Measurements from ENCODE around the gene ACTA2. TPM values are rescaled to one million over a fixed set of nuclear protein-coding genes. Genes with fewer than 3 reads are reported as not detected.

The ACTA2 gene
- total RNA-seq, 1 donor = 855 TPM

DNA sequence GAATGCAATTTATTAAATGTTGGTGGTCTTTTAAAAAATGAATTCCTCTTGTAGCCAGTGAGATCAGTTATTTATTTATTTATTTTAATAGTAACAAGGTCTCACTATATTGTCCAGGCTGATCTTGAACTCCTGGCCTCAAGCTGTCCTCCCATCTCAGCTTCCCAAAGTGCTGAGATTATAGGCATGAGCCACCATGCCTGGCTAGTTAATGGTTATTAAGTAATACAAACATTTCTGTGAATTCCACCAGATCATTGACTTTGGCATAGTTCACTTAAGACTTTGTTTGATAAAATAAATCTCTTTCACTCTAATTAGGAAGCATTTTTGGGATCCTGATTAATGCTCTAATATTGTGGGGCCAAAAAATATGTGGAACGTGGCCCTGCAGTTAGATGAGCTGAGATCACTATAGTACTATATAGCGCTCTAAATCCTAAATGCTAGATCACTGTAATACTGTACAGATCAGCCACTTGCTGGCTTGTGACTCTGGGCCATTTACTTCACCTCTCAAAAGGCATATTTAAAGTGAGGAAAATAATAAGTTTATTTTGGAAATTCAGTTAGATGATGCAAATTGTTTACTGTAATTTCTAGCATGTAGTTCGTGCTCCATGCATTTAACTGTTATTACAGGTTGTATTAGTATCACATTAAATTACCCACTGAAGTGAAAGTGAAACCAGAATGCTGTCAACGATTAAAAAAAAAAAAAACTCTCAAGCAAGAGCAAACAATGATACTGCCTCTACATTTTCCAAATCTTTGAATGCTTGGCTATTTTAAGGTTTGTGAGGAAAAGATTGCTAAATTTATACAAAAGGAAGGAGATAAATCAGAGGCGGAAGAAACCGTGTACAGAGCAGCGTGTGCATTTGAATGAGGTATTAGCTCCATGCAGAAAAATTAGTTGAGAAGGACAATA lies 22.1 kb upstream of the ACTA2 start:
- no peaks in the 10 kb centered on the region for H3K36me3 ChIP-seq (ENCODE audit: insufficient read depth, low read length)
- H2AFZ ChIP-seq (ENCODE audit: low read length) = peak overlapping the region; percentile 24
- peaks cover 2% of the 10 kb centered on the region for H4K20me1 ChIP-seq (ENCODE audit: insufficient read depth, low read length)
- peak overlapping the region; percentile 60 for H3K27ac ChIP-seq (ENCODE audit: low read depth, low read length)
- peak overlapping the region; percentile 52 for H3K4me3 ChIP-seq (ENCODE audit: insufficient read depth, low read length)
- H3K27me3 ChIP-seq (ENCODE audit: insufficient read depth, low read length) = no peaks in the 10 kb centered on the region
- DNase-seq (ENCODE audit: insufficient read length, low spot score, missing footprints) = no peak
- H3K9me3 ChIP-seq (ENCODE audit: low read depth, low read length) = no peaks in the 10 kb centered on the region
- peak overlapping the region; percentile 75 for H3K4me2 ChIP-seq (ENCODE audit: insufficient read depth, low read length)
- peaks cover 28% of the 10 kb centered on the region for H3K4me1 ChIP-seq (ENCODE audit: insufficient read depth, low read length)
- TF ChIP-seq, protein P1, sequence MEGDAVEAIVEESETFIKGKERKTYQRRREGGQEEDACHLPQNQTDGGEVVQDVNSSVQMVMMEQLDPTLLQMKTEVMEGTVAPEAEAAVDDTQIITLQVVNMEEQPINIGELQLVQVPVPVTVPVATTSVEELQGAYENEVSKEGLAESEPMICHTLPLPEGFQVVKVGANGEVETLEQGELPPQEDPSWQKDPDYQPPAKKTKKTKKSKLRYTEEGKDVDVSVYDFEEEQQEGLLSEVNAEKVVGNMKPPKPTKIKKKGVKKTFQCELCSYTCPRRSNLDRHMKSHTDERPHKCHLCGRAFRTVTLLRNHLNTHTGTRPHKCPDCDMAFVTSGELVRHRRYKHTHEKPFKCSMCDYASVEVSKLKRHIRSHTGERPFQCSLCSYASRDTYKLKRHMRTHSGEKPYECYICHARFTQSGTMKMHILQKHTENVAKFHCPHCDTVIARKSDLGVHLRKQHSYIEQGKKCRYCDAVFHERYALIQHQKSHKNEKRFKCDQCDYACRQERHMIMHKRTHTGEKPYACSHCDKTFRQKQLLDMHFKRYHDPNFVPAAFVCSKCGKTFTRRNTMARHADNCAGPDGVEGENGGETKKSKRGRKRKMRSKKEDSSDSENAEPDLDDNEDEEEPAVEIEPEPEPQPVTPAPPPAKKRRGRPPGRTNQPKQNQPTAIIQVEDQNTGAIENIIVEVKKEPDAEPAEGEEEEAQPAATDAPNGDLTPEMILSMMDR (IDR thresholded peaks at IDR 0.05; ENCODE audit: extremely low read depth, low read depth, low read length) = no peak
- H3K79me2 ChIP-seq (ENCODE audit: insufficient read depth, low read length) = peaks cover 11% of the 10 kb centered on the region

DNA sequence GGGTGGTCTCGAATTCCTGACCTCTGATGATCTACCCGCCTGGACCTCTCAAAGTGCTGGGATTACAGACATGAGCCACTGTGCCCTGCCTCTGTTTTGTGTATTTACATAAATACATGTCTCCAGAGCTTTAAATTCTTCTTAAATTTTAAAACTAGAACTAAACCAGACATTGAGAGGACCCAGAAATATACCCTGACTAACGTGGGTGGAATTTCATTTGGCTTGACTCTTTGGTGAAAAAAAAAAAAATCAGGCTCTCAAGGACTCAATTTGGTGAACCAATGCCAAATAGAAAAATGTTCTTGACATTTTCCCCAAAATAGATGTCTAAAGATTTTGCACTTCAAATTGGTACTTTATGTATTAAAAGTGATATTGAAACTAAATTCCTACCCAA lies 21.4 kb upstream of the ACTA2 start:
- Histone ChIP-seq H3K4me2 (ENCODE audit: insufficient read depth, low read length) (peak overlapping the region; percentile 75), H2AFZ (ENCODE audit: low read length) (no peak overlapping the region), H3K27ac (ENCODE audit: low read depth, low read length) (peak overlapping the region; percentile 60), H3K27me3 (ENCODE audit: insufficient read depth, low read length) (no peaks in the 10 kb centered on the region), H3K4me1 (ENCODE audit: insufficient read depth, low read length) (peaks cover 22% of the 10 kb centered on the region), H4K20me1 (ENCODE audit: insufficient read depth, low read length) (no peaks in the 10 kb centered on the region), H3K79me2 (ENCODE audit: insufficient read depth, low read length) (peaks cover 11% of the 10 kb centered on the region), H3K9me3 (ENCODE audit: low read depth, low read length) (no peaks in the 10 kb centered on the region), H3K36me3 (ENCODE audit: insufficient read depth, low read length) (no peaks in the 10 kb centered on the region), H3K4me3 (ENCODE audit: insufficient read depth, low read length) (no peak overlapping the region)
- TF ChIP-seq, protein P1 (IDR thresholded peaks at IDR 0.05; ENCODE audit: extremely low read depth, low read depth, low read length) = no peak
- DNase-seq (ENCODE audit: insufficient read length, low spot score, missing footprints) = no peak

DNA sequence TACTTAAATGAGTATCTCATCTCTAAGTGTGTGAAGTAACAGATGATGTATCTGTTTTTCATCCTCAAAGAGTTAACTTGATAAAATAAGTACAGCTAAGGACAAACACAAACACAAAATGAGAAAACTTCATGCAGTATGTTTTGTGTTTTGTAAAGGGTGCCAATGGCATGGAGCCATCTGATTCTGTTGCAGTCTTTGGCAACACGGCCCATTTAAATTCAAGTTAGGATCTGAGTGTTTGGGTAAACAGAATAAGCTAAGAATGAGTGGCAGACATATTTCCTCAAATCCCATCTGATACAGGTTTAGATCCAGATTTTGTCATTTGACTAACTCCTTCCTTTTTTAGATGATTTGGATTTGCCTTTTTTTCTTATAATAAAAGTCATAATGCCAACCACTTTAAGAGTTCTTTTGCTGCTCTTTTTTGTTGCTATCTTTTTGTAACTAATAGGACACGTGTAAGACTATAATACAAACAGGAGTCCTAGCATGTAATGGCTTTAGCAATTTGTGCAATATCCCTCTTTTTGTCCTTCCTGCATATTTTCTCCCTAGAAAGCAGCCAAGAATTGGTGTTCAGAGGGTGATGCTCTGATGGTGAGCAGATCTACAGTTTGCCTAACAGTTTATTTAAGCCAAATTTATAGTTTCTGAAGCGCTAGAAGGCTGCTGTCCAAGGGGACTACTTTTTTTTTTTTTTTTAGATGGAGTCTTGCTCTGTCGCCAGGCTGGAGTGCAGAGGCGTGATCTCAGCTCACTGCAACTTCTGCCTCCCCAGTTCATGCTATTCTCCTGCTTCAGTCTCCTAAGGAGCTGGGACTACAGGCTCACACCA lies 18.9 kb upstream of the ACTA2 start:
- no peak for DNase-seq (ENCODE audit: insufficient read length, low spot score, missing footprints)
- Histone ChIP-seq H2AFZ (ENCODE audit: low read length) (no peak overlapping the region), H3K4me1 (ENCODE audit: insufficient read depth, low read length) (peaks cover 28% of the 10 kb centered on the region), H4K20me1 (ENCODE audit: insufficient read depth, low read length) (no peaks in the 10 kb centered on the region), H3K9me3 (ENCODE audit: low read depth, low read length) (no peaks in the 10 kb centered on the region), H3K79me2 (ENCODE audit: insufficient read depth, low read length) (peaks cover 11% of the 10 kb centered on the region), H3K36me3 (ENCODE audit: insufficient read depth, low read length) (no peaks in the 10 kb centered on the region), H3K4me2 (ENCODE audit: insufficient read depth, low read length) (no peak overlapping the region), H3K27me3 (ENCODE audit: insufficient read depth, low read length) (no peaks in the 10 kb centered on the region), H3K27ac (ENCODE audit: low read depth, low read length) (no peak overlapping the region), H3K4me3 (ENCODE audit: insufficient read depth, low read length) (no peak overlapping the region)
- TF ChIP-seq, protein P1 (IDR thresholded peaks at IDR 0.05; ENCODE audit: extremely low read depth, low read depth, low read length) = no peak

DNA sequence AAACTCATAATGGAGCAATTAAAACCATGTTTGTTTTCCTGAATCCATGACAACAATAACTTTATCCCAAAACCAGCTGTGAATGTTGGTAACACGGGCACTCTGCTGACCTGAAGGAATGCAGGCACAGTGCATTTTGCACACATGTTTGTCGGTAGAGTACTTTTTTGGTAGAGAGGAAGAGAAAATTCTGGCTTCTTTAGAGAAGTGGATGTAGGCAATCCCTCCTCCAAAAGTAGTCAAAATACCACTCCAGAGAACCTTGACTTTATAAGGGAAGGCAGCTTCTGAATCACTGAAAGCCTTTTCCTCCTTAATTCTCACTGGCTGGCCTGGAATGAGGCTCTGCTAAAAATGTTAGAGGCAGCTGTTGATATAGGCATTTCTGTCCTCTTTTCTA lies 15.8 kb upstream of the ACTA2 start:
- Histone ChIP-seq H3K27ac (ENCODE audit: low read depth, low read length) (no peak overlapping the region), H3K4me1 (ENCODE audit: insufficient read depth, low read length) (peaks cover 14% of the 10 kb centered on the region), H3K36me3 (ENCODE audit: insufficient read depth, low read length) (no peaks in the 10 kb centered on the region), H4K20me1 (ENCODE audit: insufficient read depth, low read length) (no peaks in the 10 kb centered on the region), H3K27me3 (ENCODE audit: insufficient read depth, low read length) (no peaks in the 10 kb centered on the region), H2AFZ (ENCODE audit: low read length) (no peak overlapping the region), H3K9me3 (ENCODE audit: low read depth, low read length) (no peaks in the 10 kb centered on the region), H3K4me2 (ENCODE audit: insufficient read depth, low read length) (peak overlapping the region; percentile 2), H3K4me3 (ENCODE audit: insufficient read depth, low read length) (no peak overlapping the region), H3K79me2 (ENCODE audit: insufficient read depth, low read length) (peaks cover 4% of the 10 kb centered on the region)
- TF ChIP-seq, protein P1 (IDR thresholded peaks at IDR 0.05; ENCODE audit: extremely low read depth, low read depth, low read length) = no peak
- no peak for DNase-seq (ENCODE audit: insufficient read length, low spot score, missing footprints)
